GM12872 (cell line): ENCODE measurements around the gene FAM89B.
A peak's percentile ranks its signal among the peaks of the same experiment; 100 is the strongest.

Experiments used
- TF ChIP-seq, protein P1 (sequence below): IDR thresholded peaks from 3 replicates; pipeline ENCODE4 v1.5.1; 2011; ENCODE audit warnings: low read depth, mild to moderate bottlenecking, low read length, moderate library complexity; ENCODE audit not compliant: insufficient read depth

The FAM89B gene

DNA sequence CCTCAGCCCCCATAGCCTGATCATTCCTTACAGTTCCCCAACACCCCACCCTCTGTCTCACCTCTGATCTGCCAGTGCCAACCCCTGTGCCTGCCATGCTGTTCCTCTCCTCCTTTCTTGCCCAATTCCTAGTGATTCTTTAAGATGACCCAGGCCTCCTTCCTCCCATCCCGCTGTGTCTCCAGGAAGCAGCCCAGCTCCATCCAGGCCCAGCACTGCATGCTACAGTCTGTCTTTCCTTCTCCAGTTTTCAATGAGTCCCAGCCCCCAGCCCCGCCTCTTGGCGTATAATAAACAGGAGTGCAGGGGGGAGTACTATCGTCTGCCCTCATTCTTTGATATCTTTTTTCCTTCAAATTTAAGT lies 26.5 kb upstream of the FAM89B start:
- TF ChIP-seq, protein P1, sequence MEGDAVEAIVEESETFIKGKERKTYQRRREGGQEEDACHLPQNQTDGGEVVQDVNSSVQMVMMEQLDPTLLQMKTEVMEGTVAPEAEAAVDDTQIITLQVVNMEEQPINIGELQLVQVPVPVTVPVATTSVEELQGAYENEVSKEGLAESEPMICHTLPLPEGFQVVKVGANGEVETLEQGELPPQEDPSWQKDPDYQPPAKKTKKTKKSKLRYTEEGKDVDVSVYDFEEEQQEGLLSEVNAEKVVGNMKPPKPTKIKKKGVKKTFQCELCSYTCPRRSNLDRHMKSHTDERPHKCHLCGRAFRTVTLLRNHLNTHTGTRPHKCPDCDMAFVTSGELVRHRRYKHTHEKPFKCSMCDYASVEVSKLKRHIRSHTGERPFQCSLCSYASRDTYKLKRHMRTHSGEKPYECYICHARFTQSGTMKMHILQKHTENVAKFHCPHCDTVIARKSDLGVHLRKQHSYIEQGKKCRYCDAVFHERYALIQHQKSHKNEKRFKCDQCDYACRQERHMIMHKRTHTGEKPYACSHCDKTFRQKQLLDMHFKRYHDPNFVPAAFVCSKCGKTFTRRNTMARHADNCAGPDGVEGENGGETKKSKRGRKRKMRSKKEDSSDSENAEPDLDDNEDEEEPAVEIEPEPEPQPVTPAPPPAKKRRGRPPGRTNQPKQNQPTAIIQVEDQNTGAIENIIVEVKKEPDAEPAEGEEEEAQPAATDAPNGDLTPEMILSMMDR: no peak

DNA sequence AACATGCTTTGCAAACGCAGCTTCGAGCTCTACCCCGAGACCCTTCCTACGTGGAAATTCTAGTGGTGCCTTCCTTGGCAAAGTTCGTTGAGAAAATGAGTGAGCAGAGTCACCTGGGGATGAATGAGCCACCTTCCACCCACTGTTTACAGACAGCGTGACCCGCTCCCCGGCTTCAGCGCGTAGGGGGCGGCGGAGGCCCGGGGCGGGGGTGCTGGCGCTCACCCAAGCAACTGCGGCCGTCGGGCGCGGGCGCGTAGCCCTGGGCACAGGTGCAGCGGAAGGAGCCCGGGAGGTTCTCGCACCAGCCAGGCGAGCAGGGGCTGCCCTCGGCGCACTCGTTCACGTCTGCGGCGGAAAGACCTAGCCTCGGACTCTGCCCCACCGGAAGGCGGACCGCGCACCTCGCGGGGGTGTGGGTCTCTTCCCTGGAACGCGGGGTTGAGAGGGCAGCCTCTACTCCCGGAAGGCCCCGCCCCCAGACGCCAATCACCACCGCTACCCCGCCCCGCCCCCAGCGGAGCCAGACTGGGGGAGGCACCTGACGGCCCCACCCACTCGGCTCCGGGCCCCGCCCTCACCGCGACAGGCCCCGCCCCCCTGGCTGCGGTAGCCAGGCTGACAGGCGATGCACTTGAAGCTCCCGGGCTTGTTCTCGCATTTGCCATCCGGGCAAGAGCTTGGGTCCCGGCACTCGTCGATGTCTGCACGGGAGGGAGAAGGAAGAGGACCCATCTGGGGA lies 25.9 kb upstream of the FAM89B start:
- TF ChIP-seq, protein P1: no peak

DNA sequence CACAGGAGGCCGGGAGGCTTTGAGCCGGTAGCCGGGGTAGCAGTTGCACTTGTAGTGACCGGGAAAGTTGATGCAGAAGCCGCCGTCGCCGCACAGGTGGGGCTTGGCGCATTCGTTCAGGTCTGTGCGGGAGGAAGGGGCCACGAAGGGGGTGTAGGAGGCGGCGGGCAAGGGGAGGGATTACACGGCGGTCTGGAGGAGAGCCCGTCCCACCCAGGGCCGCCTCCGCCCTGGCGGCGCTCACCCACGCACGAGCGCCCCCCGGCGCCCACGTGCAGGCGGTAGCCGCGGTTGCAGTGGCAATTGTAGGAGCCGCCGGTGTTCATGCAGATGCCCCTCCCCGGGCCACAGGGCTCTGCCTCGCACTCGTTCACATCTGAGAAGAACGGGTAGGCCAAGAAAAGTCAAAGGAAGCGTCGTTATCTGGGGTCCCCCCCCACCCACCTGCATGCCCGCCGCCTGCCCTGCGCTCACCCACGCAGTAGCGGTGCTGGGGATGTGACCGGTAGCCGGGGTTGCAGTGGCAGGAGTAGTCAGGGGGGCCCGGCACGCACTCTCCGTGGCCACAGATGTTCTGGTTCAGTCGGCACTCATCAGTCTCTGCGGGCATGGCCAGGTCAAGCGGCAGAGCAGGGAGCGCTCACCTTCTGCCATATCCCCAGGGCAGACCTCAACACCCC lies 24.8 kb upstream of the FAM89B start:
- TF ChIP-seq, protein P1: no peak

DNA sequence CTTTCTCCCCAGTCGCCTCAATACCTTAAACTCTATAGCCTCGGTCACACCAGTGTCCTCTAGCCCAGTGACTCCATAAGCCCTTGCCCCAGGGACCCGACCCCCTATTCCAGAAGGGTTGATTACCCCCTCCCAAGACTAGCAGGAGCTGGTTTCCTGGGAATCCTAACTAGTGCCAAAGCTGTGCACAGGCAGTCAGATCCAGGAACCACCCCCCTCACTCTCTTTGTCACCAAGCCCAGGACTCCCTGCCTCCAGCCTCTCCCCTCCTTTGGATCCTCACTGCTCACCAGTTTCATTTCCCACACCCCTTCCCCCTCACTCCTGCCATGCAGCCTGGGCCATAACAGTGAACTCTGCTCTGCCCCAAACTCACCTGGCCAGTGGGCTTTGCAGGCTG lies 23.9 kb upstream of the FAM89B start:
- TF ChIP-seq, protein P1: no peak

- TF ChIP-seq, protein P1: no peak
Measured at GRCh38 chr11:65549096-65549495, 23.2 kb upstream of the FAM89B start.

- TF ChIP-seq, protein P1: peak; percentile 92
Measured at GRCh38 chr11:65551572-65552387, 20.6 kb upstream of the FAM89B start.

GRCh38 chr11:65552388-65552951 lies 19.9 kb upstream of the FAM89B start:
- TF ChIP-seq, protein P1: no peak
